ENCODE data around the gene FANCD2. TPM values are rescaled to one million over a fixed set of nuclear protein-coding genes. Genes with fewer than 3 reads are reported as not detected.
A peak's percentile ranks its signal among the peaks of the same experiment; 100 is the strongest.

The FANCD2 gene
- polyA plus RNA-seq, 3 donors: 1.3 to 11.6 (median 2.4) TPM

DNA sequence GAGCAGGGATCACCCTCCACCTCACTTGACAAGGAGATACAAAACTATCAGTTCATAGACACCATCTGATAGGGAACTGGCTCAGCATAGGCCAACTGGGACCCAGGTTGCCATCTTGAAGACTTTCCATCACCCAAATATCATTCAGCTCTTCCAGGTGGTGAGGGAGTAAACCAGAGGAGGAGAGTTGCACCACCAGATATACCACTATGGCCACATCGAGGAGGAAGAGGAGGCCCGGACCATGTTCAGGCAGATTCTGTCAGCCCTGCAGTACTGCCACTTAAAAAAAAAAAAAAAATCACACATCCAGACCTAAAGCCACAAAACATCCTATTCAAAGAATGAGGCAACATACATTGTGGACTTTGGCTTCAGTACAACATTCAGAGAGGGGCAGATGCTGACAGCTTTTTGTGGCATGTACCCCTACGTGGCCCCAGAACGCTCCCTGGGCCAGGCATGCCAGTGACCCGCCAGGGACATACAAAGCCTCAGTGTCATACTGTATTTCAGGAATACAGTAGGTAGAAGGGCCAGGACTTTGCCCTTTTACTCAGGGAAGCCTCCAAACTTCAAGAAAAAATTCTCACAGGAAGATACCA is 21.2 kb upstream of the FANCD2 start:
- no CpG with 5 or more reads among the region's 5 CpGs for WGBS (ENCODE audit: insufficient coverage)
- Histone ChIP-seq H2AFZ (ENCODE audit: insufficient read depth, low read depth, low read length, poor library complexity, severe bottlenecking) (no peak overlapping the region), H4K20me1 (ENCODE audit: insufficient read depth, low read length) (no peaks in the 10 kb centered on the region), H3K27me3 (ENCODE audit: control insufficient read depth in 2 of 2, insufficient read depth in 2 of 2, low read length in 2 of 2) (no peaks in the 10 kb centered on the region), H3K79me2 (ENCODE audit: insufficient read depth, low read length) (no peaks in the 10 kb centered on the region), H3K36me3 (replicated peaks in 1 of 2; ENCODE audit: control insufficient read depth in 1 of 2, insufficient read depth in 2 of 2, low read length in 2 of 2) (peaks cover 4 to 20% of the 10 kb centered on the region in 2 donors), H3K4me3 (replicated peaks in 1 of 3; ENCODE audit: low read depth in 2 of 3, low read length in 3 of 3) (no peak overlapping the region), H3K9ac (ENCODE audit: insufficient read depth, low read length, poor library complexity, severe bottlenecking) (no peak overlapping the region), H3K4me2 (replicated peaks; ENCODE audit: extremely low read depth, low read length, poor library complexity, severe bottlenecking) (no peak overlapping the region), H3K9me3 (replicated peaks in 1 of 2; ENCODE audit: control insufficient read depth in 1 of 2, insufficient read depth in 1 of 2, low read length in 2 of 2) (no peaks in the 10 kb centered on the region), H3K4me1 (ENCODE audit: control insufficient read depth in 1 of 2, insufficient read depth in 2 of 2, low read length in 2 of 2) (peaks cover 17 to 18% of the 10 kb centered on the region in 2 donors), H3K27ac (ENCODE audit: low read depth in 1 of 2, low read length in 2 of 2) (no peak overlapping the region)
- TF ChIP-seq, protein P1, sequence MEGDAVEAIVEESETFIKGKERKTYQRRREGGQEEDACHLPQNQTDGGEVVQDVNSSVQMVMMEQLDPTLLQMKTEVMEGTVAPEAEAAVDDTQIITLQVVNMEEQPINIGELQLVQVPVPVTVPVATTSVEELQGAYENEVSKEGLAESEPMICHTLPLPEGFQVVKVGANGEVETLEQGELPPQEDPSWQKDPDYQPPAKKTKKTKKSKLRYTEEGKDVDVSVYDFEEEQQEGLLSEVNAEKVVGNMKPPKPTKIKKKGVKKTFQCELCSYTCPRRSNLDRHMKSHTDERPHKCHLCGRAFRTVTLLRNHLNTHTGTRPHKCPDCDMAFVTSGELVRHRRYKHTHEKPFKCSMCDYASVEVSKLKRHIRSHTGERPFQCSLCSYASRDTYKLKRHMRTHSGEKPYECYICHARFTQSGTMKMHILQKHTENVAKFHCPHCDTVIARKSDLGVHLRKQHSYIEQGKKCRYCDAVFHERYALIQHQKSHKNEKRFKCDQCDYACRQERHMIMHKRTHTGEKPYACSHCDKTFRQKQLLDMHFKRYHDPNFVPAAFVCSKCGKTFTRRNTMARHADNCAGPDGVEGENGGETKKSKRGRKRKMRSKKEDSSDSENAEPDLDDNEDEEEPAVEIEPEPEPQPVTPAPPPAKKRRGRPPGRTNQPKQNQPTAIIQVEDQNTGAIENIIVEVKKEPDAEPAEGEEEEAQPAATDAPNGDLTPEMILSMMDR (IDR thresholded peaks at IDR 0.05): no peak
- Mint-ChIP-seq H3K4me1 (peaks cover 19% of the 10 kb centered on the region), H3K27me3 (ENCODE audit: low read depth in 3 of 3) (peaks cover 0 to 4% (median 0%) of the 10 kb centered on the region in 3 donors), H3K27ac (no peak overlapping the region), H3K4me3 (no peak overlapping the region), H3K36me3 (peaks cover 15 to 16% of the 10 kb centered on the region in 2 donors), H3K9me3 (peaks cover 0 to under 1% (median 0%) of the 10 kb centered on the region in 7 donors)
- DNase-seq: no peak
- intact Hi-C loops (cut with micrococcal nuclease): no loop called here

DNA sequence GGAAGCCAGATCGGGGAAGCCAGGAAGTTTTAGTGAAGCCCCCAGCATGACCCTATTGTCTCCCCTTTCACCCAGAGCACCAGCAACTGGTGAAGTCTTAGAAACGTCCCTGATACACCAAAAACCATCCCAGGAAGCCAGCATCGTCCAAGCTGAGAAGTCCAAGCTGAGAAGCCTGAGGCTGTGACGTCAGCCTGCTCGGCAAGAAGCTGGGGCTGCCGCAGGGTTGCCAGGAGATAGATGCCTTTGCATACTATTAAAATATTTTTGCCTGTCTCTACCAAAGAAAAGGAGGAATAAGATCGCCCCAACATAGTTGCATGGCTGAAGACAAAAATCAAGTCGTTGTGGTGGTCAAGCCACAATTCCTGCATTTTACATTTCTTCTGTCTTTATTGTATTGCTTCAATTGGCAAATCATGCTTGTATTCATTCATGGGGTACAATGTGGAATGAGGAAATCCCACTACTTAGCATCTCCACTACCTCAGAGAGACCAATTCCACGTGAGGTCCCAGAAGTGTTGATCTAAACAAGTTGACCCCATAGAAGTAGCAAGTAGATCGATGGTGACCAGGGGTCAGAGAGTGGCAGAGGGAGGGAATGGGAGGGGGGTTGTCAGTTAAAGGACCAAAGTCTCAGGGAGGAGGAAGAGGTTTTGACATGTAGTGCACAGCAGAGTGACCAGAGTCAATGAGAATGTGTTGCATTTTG is 20.0 kb upstream of the FANCD2 start:
- peaks cover 26% of the 10 kb centered on the region in 2 donors for H3K4me1 ChIP-seq (ENCODE audit: control insufficient read depth in 1 of 2, insufficient read depth in 2 of 2, low read length in 2 of 2)
- no peak for DNase-seq
- peaks cover 4 to 10% of the 10 kb centered on the region in 2 donors for H3K36me3 ChIP-seq (replicated peaks in 1 of 2; ENCODE audit: control insufficient read depth in 1 of 2, insufficient read depth in 2 of 2, low read length in 2 of 2)
- no peaks in the 10 kb centered on the region for H3K9me3 ChIP-seq (replicated peaks in 1 of 2; ENCODE audit: control insufficient read depth in 1 of 2, insufficient read depth in 1 of 2, low read length in 2 of 2)
- H3K79me2 ChIP-seq (ENCODE audit: insufficient read depth, low read length): no peaks in the 10 kb centered on the region
- H4K20me1 ChIP-seq (ENCODE audit: insufficient read depth, low read length): no peaks in the 10 kb centered on the region
- intact Hi-C loops (cut with micrococcal nuclease): no loop called here
- no peaks in the 10 kb centered on the region for H3K27me3 ChIP-seq (ENCODE audit: control insufficient read depth in 2 of 2, insufficient read depth in 2 of 2, low read length in 2 of 2)
- H2AFZ ChIP-seq (ENCODE audit: insufficient read depth, low read depth, low read length, poor library complexity, severe bottlenecking): no peak overlapping the region
- Mint-ChIP-seq H3K36me3 (peaks cover 8 to 14% of the 10 kb centered on the region in 2 donors), H3K27me3 (ENCODE audit: low read depth in 3 of 3) (peaks cover 0 to 7% (median 3%) of the 10 kb centered on the region in 3 donors), H3K9me3 (no peaks in the 10 kb centered on the region), H3K4me3 (no peak overlapping the region), H3K27ac (peak overlapping the region in 1 of 7 donors; percentile 9), H3K4me1 (peaks cover 26% of the 10 kb centered on the region)
- TF ChIP-seq, protein P1 (IDR thresholded peaks at IDR 0.05): no peak
- 81% methylated on average over 7 of the region's 10 CpGs for WGBS (ENCODE audit: insufficient coverage)
- no peak overlapping the region for H3K4me2 ChIP-seq (replicated peaks; ENCODE audit: extremely low read depth, low read length, poor library complexity, severe bottlenecking)
- no peak overlapping the region for H3K4me3 ChIP-seq (replicated peaks in 1 of 3; ENCODE audit: low read depth in 2 of 3, low read length in 3 of 3)
- H3K9ac ChIP-seq (ENCODE audit: insufficient read depth, low read length, poor library complexity, severe bottlenecking): no peak overlapping the region
- no peak overlapping the region for H3K27ac ChIP-seq (ENCODE audit: low read depth in 1 of 2, low read length in 2 of 2)
